ENCODE data around the gene CHI3L2. TPM values are rescaled to one million over a fixed set of nuclear protein-coding genes. Genes with fewer than 3 reads are reported as not detected.

CHI3L2 gene
- total and polyA plus RNA-seq, 9 of the 15 experiments (the other 6 are each of a cell fraction or from before 2014, with no cell fraction given), result 0.07 to 0.27 (median 0.15) TPM; not detected in 6

DNA sequence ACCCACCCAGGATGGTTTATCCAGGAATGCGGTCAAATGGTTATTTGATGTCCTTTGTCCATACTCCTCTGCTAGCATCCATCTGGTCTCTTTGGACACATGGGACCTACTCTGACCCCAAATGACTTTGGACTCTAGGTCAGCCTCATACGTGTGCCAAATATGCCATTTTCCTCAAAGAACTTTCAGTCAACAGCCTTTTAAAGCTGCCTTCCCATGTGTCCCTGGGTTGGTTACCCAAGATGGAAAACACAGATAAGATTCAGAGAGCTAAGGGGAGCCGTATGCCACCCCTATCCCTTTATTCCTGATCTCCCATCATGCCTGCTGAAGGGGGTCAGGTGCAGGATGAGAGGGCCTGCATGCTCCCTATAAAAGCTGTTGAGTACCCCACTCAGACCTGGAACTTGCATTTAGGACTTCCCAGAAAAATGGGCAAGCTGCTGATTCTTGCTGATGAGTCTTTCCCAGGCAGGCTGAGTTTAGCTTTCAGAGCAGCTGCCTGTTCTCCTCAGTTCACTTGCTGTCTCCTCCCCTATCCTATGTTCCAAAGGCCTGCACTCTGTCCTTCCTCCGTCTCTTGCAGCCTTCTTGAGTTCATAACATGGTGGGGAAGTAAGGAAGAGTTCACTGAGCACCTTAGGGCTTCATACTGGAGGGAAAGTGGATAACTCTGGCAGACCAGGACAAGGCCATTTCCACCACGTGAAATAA, 19.8 kb downstream of the CHI3L2 start:
- no TSS peak for BruUV-seq (replicated peaks)
- ATAC-seq, result no peak
- Histone ChIP-seq H3K4me1 (replicated peaks in 1 of 2; ENCODE audit: control insufficient read depth in 2 of 2, insufficient read depth in 2 of 2, low read length in 2 of 2) (no peaks in the 10 kb centered on the region), H3K9ac (ENCODE audit: insufficient read depth in 1 of 2, low read depth in 2 of 2, low read length in 2 of 2) (no peak overlapping the region), H4K20me1 (replicated peaks; ENCODE audit: control insufficient read depth, insufficient read depth, low read length) (peaks cover 4% of the 10 kb centered on the region; the same call in 1 of the 2 replicates), H3K4me2 (ENCODE audit: insufficient read depth, low read length) (no peak overlapping the region), H3K4me3 (no peak overlapping the region), H3K27ac (ENCODE audit: extremely low read depth, low read depth, low read length) (no peak overlapping the region), H3K9me3 (replicated peaks; ENCODE audit: control insufficient read depth, insufficient read depth, low read depth, low read length) (no peaks in the 10 kb centered on the region), H2AFZ (ENCODE audit: low read depth, low read length) (no peak overlapping the region), H3K27me3 (ENCODE audit: control insufficient read depth in 2 of 2, insufficient read depth in 2 of 2, low read length in 2 of 2) (peaks cover 9% of the 10 kb centered on the region in 2 experiments; a peak in 3 of 5 replicates), H3K9me1 (ENCODE audit: control insufficient read depth, insufficient read depth, low read length) (no peaks in the 10 kb centered on the region), H3K79me2 (ENCODE audit: control insufficient read depth, insufficient read depth, low read length) (no peaks in the 10 kb centered on the region), H3K36me3 (ENCODE audit: control insufficient read depth, insufficient read depth, low read length) (no peaks in the 10 kb centered on the region)
- TF ChIP-seq SMARCA4 (IDR thresholded peaks at IDR 0.05) (no peak), SMARCB1 (IDR thresholded peaks at IDR 0.05; ENCODE audit: insufficient read length, low read depth) (no peak)
- CTCF ChIA-PET (ENCODE audit: low intra/inter-chr PET ratio), result no interaction called here
- in situ Hi-C loops (cut with MboI) (no loop called here), intact Hi-C loops (cut with micrococcal nuclease) (no loop called here)
- FAIRE-seq, result no peak
- POLR2A ChIA-PET, result interaction anchor here (0.6 kb wide), 1 partner anchor 74 kb away, joined by 4 read pairs; no protein-coding TSS in a partner anchor
- 0% methylated on average over 5 of the region's 5 CpGs for WGBS (ENCODE audit: insufficient coverage, low coverage, missing lambda C conversion rate)
- no peak for DNase-seq (ENCODE audit: extremely low read depth in 1 of 4, low spot score in 3 of 4)

DNA sequence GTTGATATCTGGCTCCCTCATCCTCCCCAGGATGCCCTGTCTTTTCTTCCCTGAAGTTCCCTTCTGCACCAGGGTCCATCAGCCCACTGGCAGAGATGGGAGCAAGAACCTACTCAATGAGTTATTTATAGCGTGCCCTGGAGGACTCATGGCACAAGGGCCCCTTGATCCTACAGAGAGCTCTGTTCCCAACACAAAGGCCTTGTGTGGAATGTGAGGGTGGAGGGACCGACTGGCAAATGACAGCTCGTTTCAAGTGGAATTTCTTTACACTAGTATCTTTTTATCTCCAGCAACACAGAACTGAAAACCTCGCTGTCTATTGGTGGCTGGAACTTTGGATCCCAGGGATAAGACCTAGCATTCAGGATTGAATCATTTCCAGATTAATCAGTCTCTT, 22.4 kb downstream of the CHI3L2 start:
- ChIA-PET CTCF (ENCODE audit: low intra/inter-chr PET ratio) (no interaction called here), POLR2A (interaction anchor here (1.0 to 1.9 kb wide), 2 partner anchors 8 to 21 kb away, joined by 3 to 4 read pairs; no protein-coding TSS in a partner anchor)
- Histone ChIP-seq H3K9ac (ENCODE audit: insufficient read depth in 1 of 2, low read depth in 2 of 2, low read length in 2 of 2) (no peak overlapping the region), H3K27ac (ENCODE audit: extremely low read depth, low read depth, low read length) (no peak overlapping the region), H2AFZ (ENCODE audit: low read depth, low read length) (no peak overlapping the region), H3K4me3 (no peak overlapping the region), H3K4me2 (ENCODE audit: insufficient read depth, low read length) (no peak overlapping the region), H4K20me1 (replicated peaks; ENCODE audit: control insufficient read depth, insufficient read depth, low read length) (peaks cover 4% of the 10 kb centered on the region; the same call in 1 of the 2 replicates), H3K9me3 (replicated peaks; ENCODE audit: control insufficient read depth, insufficient read depth, low read depth, low read length) (no peaks in the 10 kb centered on the region), H3K9me1 (ENCODE audit: control insufficient read depth, insufficient read depth, low read length) (no peaks in the 10 kb centered on the region), H3K27me3 (ENCODE audit: control insufficient read depth in 2 of 2, insufficient read depth in 2 of 2, low read length in 2 of 2) (peaks cover 4 to 9% of the 10 kb centered on the region in 2 experiments; a peak in 3 of 5 replicates), H3K36me3 (ENCODE audit: control insufficient read depth, insufficient read depth, low read length) (no peaks in the 10 kb centered on the region), H3K79me2 (ENCODE audit: control insufficient read depth, insufficient read depth, low read length) (no peaks in the 10 kb centered on the region), H3K4me1 (replicated peaks in 1 of 2; ENCODE audit: control insufficient read depth in 2 of 2, insufficient read depth in 2 of 2, low read length in 2 of 2) (no peaks in the 10 kb centered on the region)
- WGBS (ENCODE audit: insufficient coverage, low coverage, missing lambda C conversion rate), result 0% methylated on average over 4 of the region's 4 CpGs
- DNase-seq (ENCODE audit: extremely low read depth in 1 of 4, low spot score in 3 of 4) (no peak), ATAC-seq (no peak), FAIRE-seq (no peak)
- in situ Hi-C loops (cut with MboI) (no loop called here), intact Hi-C loops (cut with micrococcal nuclease) (no loop called here)
- BruUV-seq (replicated peaks), result no TSS peak
- TF ChIP-seq ETS2 (tag; IDR thresholded peaks at IDR 0.05; ENCODE audit: borderline replicate concordance, poor library complexity, severe bottlenecking) (no peak), MCM7 (IDR thresholded peaks at IDR 0.05) (no peak), SRF (CRISPR knock-in tag; IDR thresholded peaks at IDR 0.05) (no peak), KDM4B (IDR thresholded peaks at IDR 0.05; ENCODE audit: borderline replicate concordance in 2 of 2, low read depth in 1 of 2) (no peak), HMGXB4 (CRISPR knock-in tag; IDR thresholded peaks at IDR 0.05) (no peak), FOXK2 (conservative IDR thresholded peaks at IDR 0.05 in 1 of 2, IDR thresholded peaks at IDR 0.05 in 1 of 2; ENCODE audit: low read depth in 2 of 2) (no peak), ZFP1 (CRISPR knock-in tag; IDR thresholded peaks at IDR 0.05) (no peak), ZNF586 (CRISPR knock-in tag; conservative IDR thresholded peaks at IDR 0.05) (no peak), ZNF408 (CRISPR knock-in tag; IDR thresholded peaks at IDR 0.05; ENCODE audit: low read depth) (no peak), POLR2G (IDR thresholded peaks at IDR 0.05; ENCODE audit: low read depth, low read length) (no peak)
- TF ChIP-seq, protein P1, sequence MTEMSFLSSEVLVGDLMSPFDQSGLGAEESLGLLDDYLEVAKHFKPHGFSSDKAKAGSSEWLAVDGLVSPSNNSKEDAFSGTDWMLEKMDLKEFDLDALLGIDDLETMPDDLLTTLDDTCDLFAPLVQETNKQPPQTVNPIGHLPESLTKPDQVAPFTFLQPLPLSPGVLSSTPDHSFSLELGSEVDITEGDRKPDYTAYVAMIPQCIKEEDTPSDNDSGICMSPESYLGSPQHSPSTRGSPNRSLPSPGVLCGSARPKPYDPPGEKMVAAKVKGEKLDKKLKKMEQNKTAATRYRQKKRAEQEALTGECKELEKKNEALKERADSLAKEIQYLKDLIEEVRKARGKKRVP (CRISPR knock-in tag; IDR thresholded peaks at IDR 0.05), result no peak
